Cardiac ventricle fibroblast (primary cell): Measurements from ENCODE around the gene TAAR2. TPM values are rescaled to one million over a fixed set of nuclear protein-coding genes. Genes with fewer than 3 reads are reported as not detected.

Source experiments
- total RNA-seq: library from RNA; depleted of rRNA; stranded (reverse); fragments of >200 nt; gene quantifications from 2 replicates; pipeline ENCODE4 v1.2.3, GENCODE V29; 2015

The TAAR2 gene
- not detected in 2 replicates for total RNA-seq

GRCh38 chr6:132624175-132624574 lies at the start of gene TAAR2:
TAAR2 (minus strand) TSS chr6:132624275; CDS start chr6:132624275, 0 bp downstream.

GRCh38 chr6:132659082-132659481 lies 35.0 kb upstream of the TAAR2 start, which contains the start of gene TAAR1:
TAAR1 (minus strand) TSS chr6:132659182; CDS start chr6:132646003, 13,179 bp downstream.

GRCh38 chr6:132589454-132589853 lies 34.6 kb downstream of the TAAR2 start, which contains the start of gene TAAR5:
TAAR5 (minus strand) TSS chr6:132589741; CDS start chr6:132589686, 55 bp downstream.

GRCh38 chr6:132570221-132570777 lies 53.8 kb downstream of the TAAR2 start, which contains the start of gene TAAR6:
TAAR6 (plus strand) TSS chr6:132570322; CDS start chr6:132570322, 0 bp downstream.

Other genes starting within 250 kb of the TAAR2 start
- 33.6 and 38.4 TPM in 2 replicates for gene MOXD1, start 222.8 kb downstream of the TAAR2 start, total RNA-seq
- 22.0 and 25.4 TPM in 2 replicates for gene STX7, start 111.2 kb downstream of the TAAR2 start, total RNA-seq
- not detected in 2 replicates for gene TAAR9, start 86.0 kb downstream of the TAAR2 start, total RNA-seq
- gene TAAR8, start 71.6 kb downstream of the TAAR2 start, total RNA-seq: not detected in 2 replicates
- not detected in 2 replicates for gene TAAR6, start 54.0 kb downstream of the TAAR2 start, total RNA-seq
- not detected in 2 replicates for gene TAAR5, start 34.5 kb downstream of the TAAR2 start, total RNA-seq
- not detected in 2 replicates for gene TAAR1, start 34.9 kb upstream of the TAAR2 start, total RNA-seq
- 0.06 TPM in 1 of 2 replicates, not detected in the other for gene VNN1, start 89.8 kb upstream of the TAAR2 start, total RNA-seq
- gene VNN2, start 133.6 kb upstream of the TAAR2 start, total RNA-seq: not detected in 2 replicates
- gene SLC18B1, start 174.4 kb upstream of the TAAR2 start, total RNA-seq: 4.9 and 6.0 TPM in 2 replicates
- 1,737 and 1,911 TPM in 2 replicates for gene RPS12, start 190.3 kb upstream of the TAAR2 start, total RNA-seq